Loucy (cell line): ENCODE data around the gene SAT2.

ENCODE experiments used
- EZH2phosphoT487 ChIP-seq: fragments of 200-600 bp; IDR thresholded peaks from 2 replicates; pipeline ENCODE4 v1.6.1; 2018; ENCODE audit warnings: antibody characterized with exemption, mild to moderate bottlenecking, moderate library complexity, borderline replicate concordance
- TF ChIP-seq, protein P1 (sequence below): fragments of 200-600 bp; sonication (generic); conservative IDR thresholded peaks from 2 replicates; pipeline ENCODE4 v1.5.1; 2014; ENCODE audit warnings: mild to moderate bottlenecking, antibody characterized with exemption, low read length

DNA sequence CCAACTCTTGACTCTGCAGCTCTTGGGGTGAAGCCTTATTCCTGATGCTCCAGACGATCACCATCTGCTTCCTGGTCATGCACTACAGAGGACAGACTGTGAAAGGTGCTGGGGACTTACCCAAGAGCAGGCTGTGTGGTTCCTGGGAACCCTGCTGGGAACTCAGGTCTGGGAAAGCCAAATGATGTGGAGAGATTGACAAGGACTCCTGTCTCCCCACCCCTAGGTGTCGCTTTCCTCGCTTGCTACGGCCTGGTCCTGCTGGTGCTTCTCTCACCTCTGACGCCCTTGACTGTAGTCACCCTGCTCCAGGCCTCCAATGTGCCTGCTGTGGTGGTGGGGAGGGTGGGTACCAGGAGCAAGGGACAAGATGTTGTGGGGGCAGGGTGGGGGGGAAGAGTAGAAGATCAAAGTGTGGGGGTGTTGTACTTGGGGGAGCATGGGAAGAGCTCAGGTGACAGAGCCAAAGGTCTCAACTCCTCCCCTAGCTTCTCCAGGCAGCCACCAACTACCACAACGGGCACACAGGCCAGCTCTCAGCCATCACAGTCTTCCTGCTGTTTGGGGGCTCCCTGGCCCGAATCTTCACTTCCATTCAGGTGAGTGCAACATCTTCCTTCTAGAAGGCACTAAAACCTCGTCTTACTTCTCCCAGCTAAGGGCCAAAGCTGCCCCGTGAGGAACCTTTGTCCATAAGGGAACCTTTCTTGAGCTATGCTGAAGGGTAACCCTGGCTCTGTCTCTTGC lies 40.8 kb downstream of the SAT2 start:
- TF ChIP-seq, protein P1, sequence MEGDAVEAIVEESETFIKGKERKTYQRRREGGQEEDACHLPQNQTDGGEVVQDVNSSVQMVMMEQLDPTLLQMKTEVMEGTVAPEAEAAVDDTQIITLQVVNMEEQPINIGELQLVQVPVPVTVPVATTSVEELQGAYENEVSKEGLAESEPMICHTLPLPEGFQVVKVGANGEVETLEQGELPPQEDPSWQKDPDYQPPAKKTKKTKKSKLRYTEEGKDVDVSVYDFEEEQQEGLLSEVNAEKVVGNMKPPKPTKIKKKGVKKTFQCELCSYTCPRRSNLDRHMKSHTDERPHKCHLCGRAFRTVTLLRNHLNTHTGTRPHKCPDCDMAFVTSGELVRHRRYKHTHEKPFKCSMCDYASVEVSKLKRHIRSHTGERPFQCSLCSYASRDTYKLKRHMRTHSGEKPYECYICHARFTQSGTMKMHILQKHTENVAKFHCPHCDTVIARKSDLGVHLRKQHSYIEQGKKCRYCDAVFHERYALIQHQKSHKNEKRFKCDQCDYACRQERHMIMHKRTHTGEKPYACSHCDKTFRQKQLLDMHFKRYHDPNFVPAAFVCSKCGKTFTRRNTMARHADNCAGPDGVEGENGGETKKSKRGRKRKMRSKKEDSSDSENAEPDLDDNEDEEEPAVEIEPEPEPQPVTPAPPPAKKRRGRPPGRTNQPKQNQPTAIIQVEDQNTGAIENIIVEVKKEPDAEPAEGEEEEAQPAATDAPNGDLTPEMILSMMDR = peak; percentile 39
- TF ChIP-seq EZH2phosphoT487 = no peak
